NCI-H146 (cell line): Measurements from ENCODE around the gene ABCC9.

Experiments used
- DNase-seq: peaks from one replicate; lab custom pipeline; 2025; lab: John Stamatoyannopoulos, UW

The ABCC9 gene

GRCh38 chr12:21940549-21941505 lies at the start of gene ABCC9:
TSS of gene ABCC9 (minus strand) at chr12:21941426. CDS start at chr12:21936674, 4,752 bp downstream.
- DNase-seq = no peak

- no peak for DNase-seq
These were observed 48.7 kb upstream of the ABCC9 start for GRCh38 chr12:21989819-21990412.

GRCh38 chr12:21988619-21989018 lies 47.4 kb upstream of the ABCC9 start:
- no peak for DNase-seq

- DNase-seq = no peak
These were observed 46.5 kb upstream of the ABCC9 start for GRCh38 chr12:21987755-21988154.

GRCh38 chr12:21985155-21985554 lies 43.9 kb upstream of the ABCC9 start:
- DNase-seq = no peak

GRCh38 chr12:21984375-21984774 lies 43.1 kb upstream of the ABCC9 start:
- DNase-seq = no peak

- no peak for DNase-seq
These were observed 41.9 kb upstream of the ABCC9 start for GRCh38 chr12:21983095-21983494.

GRCh38 chr12:21980544-21980943 lies 39.3 kb upstream of the ABCC9 start:
- no peak for DNase-seq

GRCh38 chr12:21975293-21975692 lies 34.1 kb upstream of the ABCC9 start:
- DNase-seq = no peak

GRCh38 chr12:21973221-21973620 lies 32.0 kb upstream of the ABCC9 start:
- no peak for DNase-seq

GRCh38 chr12:21972055-21972454 lies 30.8 kb upstream of the ABCC9 start:
- no peak for DNase-seq

- no peak for DNase-seq
These were observed 30.1 kb upstream of the ABCC9 start for GRCh38 chr12:21971344-21971743.

- no peak for DNase-seq
These were observed 21.6 kb upstream of the ABCC9 start for GRCh38 chr12:21962821-21963220.

- DNase-seq = no peak
These were observed 21.0 kb upstream of the ABCC9 start for GRCh38 chr12:21962236-21962635.

GRCh38 chr12:21950649-21951048 lies 9.4 kb upstream of the ABCC9 start:
- no peak for DNase-seq

- no peak for DNase-seq
These were observed 7.8 kb upstream of the ABCC9 start for GRCh38 chr12:21949036-21949435.

GRCh38 chr12:21946983-21947382 lies 5.8 kb upstream of the ABCC9 start:
- no peak for DNase-seq

- no peak for DNase-seq
These were observed 3.8 kb upstream of the ABCC9 start for GRCh38 chr12:21945002-21945401.

- DNase-seq = no peak
These were observed 1.1 kb upstream of the ABCC9 start for GRCh38 chr12:21942377-21942703.

GRCh38 chr12:21941506-21942376 lies 515 bp upstream of the ABCC9 start:
- no peak for DNase-seq

- DNase-seq = no peak
These were observed 1.8 kb downstream of the ABCC9 start for GRCh38 chr12:21939435-21939834.

GRCh38 chr12:21938879-21939278 lies 2.3 kb downstream of the ABCC9 start:
- no peak for DNase-seq

GRCh38 chr12:21934173-21934572 lies 7.1 kb downstream of the ABCC9 start:
- DNase-seq = no peak
